Measurements from ENCODE around the gene LAIR1.

DNA sequence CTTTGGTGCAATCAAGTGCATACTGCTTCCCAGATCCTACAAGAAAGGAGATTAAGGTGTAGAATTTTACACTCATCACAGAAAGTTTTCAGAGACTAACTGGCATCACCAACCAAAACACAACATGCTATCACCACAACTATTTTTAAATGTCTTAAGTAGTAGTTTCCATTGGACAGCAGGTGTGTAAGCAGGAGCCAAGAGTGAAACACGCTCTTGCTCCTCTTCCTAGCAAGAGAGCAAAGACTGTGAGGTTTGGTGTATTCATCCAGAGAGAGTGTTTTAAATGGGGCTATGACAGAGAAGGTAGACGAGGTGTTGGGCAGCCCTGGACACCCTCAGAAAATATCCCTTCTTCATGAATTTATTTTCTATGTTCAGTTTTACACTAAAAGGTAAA lies 13.3 kb downstream of the LAIR1 start:
- TF ChIP-seq, protein P1, sequence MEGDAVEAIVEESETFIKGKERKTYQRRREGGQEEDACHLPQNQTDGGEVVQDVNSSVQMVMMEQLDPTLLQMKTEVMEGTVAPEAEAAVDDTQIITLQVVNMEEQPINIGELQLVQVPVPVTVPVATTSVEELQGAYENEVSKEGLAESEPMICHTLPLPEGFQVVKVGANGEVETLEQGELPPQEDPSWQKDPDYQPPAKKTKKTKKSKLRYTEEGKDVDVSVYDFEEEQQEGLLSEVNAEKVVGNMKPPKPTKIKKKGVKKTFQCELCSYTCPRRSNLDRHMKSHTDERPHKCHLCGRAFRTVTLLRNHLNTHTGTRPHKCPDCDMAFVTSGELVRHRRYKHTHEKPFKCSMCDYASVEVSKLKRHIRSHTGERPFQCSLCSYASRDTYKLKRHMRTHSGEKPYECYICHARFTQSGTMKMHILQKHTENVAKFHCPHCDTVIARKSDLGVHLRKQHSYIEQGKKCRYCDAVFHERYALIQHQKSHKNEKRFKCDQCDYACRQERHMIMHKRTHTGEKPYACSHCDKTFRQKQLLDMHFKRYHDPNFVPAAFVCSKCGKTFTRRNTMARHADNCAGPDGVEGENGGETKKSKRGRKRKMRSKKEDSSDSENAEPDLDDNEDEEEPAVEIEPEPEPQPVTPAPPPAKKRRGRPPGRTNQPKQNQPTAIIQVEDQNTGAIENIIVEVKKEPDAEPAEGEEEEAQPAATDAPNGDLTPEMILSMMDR (conservative IDR thresholded peaks at IDR 0.05) = no peak
- TF ChIP-seq EZH2 (IDR thresholded peaks at IDR 0.05; ENCODE audit: low read depth) = no peak

All from PC-9 (cell line).